OCI-M2 (cell line): ENCODE measurements around the gene SDF2L1.
"Not testable (repeated sequence)": the region's sequence is repeated elsewhere in the genome, so short reads cannot be mapped to it uniquely, and the experiment has no call there.

ENCODE experiments used
- DNase-seq: peaks from one replicate; lab custom pipeline; 2025; ENCODE audit not compliant: unreplicated experiment; lab: John Stamatoyannopoulos, UW

The SDF2L1 gene

DNA sequence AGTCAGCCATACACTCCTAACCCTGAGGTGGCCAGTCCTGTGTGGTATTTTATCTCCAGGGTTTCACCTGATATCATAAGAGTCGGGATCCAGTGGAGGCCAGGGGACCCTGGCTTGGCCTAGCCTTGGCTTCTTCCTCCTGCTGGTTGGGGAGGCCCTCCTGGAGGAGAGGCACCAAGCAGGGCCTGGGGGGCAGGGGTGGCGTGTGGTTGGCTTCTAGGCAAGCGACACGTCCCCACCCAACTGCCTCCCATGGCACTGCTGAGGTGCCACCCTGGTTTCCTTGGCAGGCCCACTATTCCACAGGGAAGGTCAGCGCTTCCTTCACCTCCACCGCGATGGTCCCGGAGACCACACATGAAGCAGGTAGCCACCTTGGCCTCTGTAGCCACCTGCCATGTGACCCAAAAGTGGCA, 44.1 kb downstream of the SDF2L1 start:
- DNase-seq = no peak

DNA sequence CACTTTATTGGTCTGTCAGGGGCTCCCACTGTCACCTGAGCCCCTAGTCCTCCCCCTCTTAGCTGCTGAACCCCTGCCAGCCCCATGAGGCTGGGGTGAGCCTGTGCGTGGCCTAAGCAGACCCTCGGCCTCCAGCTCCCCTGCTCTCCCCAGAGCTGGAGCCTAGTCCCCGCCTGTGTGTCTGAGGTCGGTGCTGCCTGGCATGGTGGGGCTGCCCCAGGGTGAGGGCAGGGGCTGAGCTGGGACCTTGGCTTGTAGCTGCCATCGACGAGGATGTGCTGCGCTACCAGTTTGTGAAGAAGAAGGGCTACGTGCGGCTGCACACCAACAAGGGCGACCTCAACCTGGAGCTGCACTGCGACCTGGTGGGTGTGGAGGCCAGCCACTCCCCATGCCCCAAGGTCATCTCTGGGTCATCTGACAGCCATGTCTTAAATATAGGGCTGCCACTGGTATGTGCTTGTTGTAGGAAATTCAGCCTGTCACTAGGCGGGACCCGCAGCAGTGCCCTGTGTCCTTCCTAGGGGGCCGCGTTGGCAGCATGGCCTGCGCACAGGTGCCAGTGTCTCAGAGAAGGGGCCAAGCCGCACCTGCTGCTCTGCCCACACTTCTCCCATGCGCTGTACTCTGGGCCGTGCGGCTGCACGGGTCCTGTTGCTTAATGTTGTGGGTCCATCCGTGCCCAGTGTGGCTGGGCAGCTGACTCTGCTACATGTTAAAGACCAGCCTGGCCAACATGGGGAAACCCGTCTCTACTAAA, 44.7 kb downstream of the SDF2L1 start:
- DNase-seq = no peak

DNA sequence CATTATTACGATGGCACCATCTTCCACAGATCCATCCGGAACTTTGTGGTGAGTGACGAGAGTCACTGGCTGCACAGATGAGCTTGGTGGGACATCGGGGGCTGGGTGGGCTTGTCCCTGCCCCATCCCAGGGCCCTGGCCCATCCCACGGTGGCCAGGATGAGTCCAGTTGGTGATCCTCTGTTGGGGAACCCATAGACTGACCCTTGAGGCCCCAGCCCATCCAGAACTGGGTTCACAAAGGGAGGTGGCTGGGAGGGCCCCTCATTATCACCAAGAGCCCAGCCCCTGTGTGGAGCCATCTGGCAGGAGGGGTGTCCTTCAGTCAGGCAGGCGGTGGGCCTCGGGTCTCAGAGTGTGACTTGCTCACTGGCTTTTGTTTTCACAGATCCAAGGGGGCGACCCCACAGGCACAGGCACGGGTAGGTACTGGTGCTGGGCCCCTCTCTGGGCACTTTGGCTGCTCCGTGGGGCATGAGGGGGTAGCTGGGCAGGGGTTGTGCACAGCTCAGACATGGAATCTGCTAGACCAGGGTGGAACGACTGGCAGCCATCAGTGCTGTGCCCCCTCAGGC, 45.7 kb downstream of the SDF2L1 start:
- DNase-seq = no peak

DNA sequence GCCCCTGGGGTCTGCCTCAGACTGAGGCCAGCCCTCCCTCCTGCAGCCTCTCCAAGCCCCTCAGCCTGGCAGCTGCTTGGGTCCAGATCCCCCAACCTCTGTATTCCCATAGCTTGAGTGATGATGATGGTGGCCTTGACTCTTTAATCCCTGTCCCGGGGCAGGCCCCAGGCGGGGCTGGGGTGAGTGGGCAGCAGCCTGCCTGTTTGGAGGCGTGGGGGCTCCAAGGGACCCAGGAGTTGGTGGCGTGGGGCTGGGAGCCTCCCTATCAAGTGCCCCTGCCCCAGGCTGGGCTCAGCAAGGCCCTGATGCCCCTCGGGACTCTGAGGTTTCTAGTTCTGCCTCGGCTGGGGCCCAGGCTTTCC, 46.2 kb downstream of the SDF2L1 start:
- DNase-seq = no peak

DNA sequence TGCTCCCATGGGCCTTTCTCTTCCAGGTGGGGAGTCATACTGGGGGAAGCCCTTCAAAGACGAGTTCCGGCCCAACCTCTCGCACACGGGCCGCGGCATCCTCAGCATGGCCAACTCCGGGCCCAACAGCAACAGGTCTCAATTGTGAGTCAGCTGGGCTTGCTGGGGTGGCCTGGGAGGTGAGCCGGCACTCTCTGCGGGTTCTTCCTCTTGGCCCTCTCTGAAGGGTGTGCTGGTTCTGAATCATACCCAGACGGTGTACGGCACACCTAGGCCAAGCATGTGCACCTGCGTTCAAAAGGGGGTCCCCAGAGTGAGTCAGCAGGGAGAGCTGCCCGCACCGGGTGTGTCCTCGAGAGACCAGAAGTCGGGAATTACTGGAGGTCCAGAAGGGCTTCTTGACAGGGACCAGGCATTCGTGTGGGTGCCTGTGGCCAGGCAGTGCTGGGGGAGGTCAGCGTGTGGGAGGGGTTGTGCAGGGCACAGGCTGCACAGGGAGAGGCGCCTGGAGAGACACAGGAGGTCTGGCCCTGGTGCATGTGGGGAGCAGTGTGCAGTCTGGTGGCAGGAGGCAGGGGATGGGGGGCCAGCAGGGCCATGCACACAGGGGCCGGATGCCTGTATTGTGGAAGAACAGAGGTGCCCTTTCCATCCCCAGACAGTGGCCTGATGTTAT, 46.7 kb downstream of the SDF2L1 start:
- no peak for DNase-seq

DNA sequence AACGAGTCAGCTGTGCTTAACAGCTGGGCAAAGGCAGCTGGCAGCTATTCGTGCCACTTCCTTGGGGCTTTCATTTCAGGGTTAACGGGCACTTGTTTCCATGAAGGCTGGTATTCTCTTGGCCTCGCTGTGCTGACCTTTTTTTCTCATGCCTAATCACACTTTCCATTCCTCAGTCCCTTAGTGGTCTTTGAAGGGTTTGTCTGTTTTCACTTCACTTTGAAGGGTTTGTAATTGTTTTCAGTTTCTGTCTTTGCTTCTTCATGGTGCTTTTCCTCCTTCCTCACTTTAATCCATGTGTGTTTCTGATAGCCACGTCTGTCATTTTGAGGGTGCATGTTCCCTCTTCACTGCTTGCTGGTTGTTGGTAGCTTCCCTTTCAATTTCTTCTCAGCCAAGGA, 48.3 kb downstream of the SDF2L1 start:
- no peak for DNase-seq

DNA sequence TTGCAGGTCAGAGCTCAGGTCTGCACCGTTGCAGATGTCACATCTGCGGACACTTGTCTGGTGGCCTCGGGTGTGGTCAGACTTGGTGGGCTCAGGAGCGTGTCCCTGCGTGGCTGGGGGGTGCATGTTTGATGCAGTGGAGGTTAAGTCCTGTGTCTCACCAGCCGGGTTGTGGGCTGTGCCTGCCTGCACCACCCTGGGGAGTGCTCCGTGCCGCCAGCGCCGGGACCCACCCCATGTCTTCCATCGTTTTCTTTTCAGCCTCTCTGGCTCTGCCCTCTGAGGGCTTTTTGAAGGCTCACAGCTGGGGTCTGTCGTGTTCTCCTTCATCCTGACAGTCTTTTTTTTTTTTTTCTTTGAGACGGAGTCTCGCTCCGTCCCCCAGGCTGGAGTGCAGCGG, 49.7 kb downstream of the SDF2L1 start:
- DNase-seq = no peak

DNA sequence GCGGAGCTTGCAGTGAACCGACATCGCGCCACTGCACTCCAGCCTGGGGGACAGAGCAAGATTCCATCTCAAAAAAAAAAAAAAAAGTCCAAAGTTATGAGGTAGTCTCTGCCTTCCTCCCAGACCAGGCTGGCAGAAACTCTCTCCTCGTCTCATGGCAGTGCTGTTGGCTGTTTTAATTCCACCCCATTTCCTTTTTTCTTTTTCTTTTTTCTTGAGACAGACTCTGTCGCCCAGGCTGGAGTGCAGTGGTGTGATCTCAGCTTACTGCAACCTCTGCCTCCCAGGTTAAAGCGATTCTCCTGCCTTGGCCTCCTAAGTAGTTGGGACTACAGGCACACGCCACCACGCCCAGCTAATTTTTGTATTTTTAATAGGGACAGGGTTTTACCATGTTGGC, 50.8 kb downstream of the SDF2L1 start:
- DNase-seq = not testable (repeated sequence)

DNA sequence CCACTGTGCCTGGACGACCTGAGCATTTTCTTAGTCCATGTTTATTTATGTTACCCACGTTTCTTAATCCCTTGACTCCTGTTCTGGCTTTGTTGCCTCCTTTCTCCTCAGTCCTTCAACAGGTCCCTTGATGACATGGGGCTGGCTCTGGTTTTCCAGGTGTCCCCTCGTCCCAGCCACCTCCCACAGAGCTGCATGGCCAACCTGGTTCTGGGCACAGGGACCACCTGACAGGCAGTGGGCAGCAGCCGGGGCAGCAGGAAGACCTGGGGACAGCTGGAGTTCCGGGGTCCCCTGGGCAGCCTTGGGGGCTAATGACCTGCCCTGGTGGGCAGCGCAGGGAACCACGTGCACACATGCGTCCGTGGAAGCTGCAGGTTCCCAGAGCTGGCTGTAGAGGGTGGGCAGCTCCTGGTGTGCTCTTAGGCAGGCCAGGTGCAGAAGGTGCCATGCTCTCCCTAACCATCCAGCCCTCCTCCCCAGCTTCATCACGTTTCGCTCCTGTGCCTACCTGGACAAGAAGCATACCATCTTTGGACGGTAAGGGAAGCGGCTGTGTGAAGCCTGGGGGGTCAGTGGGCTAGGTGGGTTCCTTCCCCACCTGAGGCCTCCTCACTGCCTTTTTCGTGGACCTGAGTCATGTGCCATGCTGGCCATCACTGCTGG, 51.4 kb downstream of the SDF2L1 start:
- no peak for DNase-seq
